K562 (cell line): ENCODE measurements around the gene ZDHHC19.

Experiments
- ATF7 ChIP-seq: fragments of 450-650 bp; IDR thresholded peaks from 2 replicates; pipeline ENCODE4 v1.7.1; 2014; ENCODE audit warnings: mild to moderate bottlenecking, moderate library complexity
- CCAR2 ChIP-seq: fragments of 200-400 bp; formaldehyde crosslinking; IDR thresholded peaks from 2 replicates; pipeline ENCODE4 v1.6.1; 2017; ENCODE audit warnings: mild to moderate bottlenecking, low read depth, low read length
- CCNT2 ChIP-seq: IDR thresholded peaks from 2 replicates; pipeline ENCODE4 v1.6.1; 2011; ENCODE audit warnings: borderline replicate concordance, low read depth, mild to moderate bottlenecking, moderate library complexity, mixed read lengths, low read length; ENCODE audit not compliant: insufficient read length; ENCODE audit errors: extremely low read depth
- CREB5 ChIP-seq: fragments of 250-450 bp; sonication (Bioruptor Pico); IDR thresholded peaks from 2 replicates; pipeline ENCODE4 v1.5.0; 2020; ENCODE audit warnings: mild to moderate bottlenecking
- CTCF ChIP-seq, 3 experiments: IDR thresholded peaks in 2 of 3; conservative IDR thresholded peaks in 1 of 3; 2 replicates each; pipeline ENCODE4 v1.5.1; 2011 to 2012; ENCODE audit warnings: low read length in 3 of 3, mild to moderate bottlenecking in 3 of 3, control low read depth in 2 of 3, improper control_type of control experiment in 1 of 3, inconsistent platforms in 1 of 3, low read depth in 1 of 3, mixed read lengths in 1 of 3, moderate library complexity in 1 of 3; ENCODE audit not compliant: insufficient read depth in 2 of 3
- ESRRA ChIP-seq: fragments of 450-650 bp; IDR thresholded peaks from 2 replicates; pipeline ENCODE4 v1.6.1; 2014; ENCODE audit warnings: low read depth, mild to moderate bottlenecking, moderate library complexity, borderline replicate concordance
- NR2C2 ChIP-seq, 2 experiments: fragments of 200-800 bp in 1 of 2; sonication (Bioruptor generic) in 1 of 2; sonication (generic) in 1 of 2; formaldehyde crosslinking in 1 of 2; IDR thresholded peaks; 2 replicates each; pipeline versions ENCODE4 v1.6.1 to v1.8.0; 2016 to 2022; ENCODE audit warnings: mild to moderate bottlenecking in 1 of 2, missing compliant biosample characterization in 1 of 2, missing genetic modification characterization in 1 of 2, missing genetic modification reagents in 1 of 2
- SAFB ChIP-seq: fragments of 200-400 bp; formaldehyde crosslinking; IDR thresholded peaks from 2 replicates; pipeline ENCODE4 v1.6.1; 2017; ENCODE audit warnings: low read depth, low read length, borderline replicate concordance
- SMARCA4 ChIP-seq: fragments of 450-650 bp; IDR thresholded peaks from 2 replicates; pipeline ENCODE4 v1.6.1; 2016

GRCh38 chr3:196208942-196209695 lies 2.1 kb downstream of the ZDHHC19 start:
- TF ChIP-seq ESRRA (no peak), CREB5 (CRISPR knock-in tag) (no peak), ATF7 (no peak), CCNT2 (no peak), CTCF (IDR thresholded peaks at IDR 0.05 in 2 of 3, conservative IDR thresholded peaks at IDR 0.05 in 1 of 3; ENCODE audit: insufficient read depth in 2 of 3, low read depth in 1 of 3, low read length in 3 of 3) (no peak), CCAR2 (no peak), SMARCA4 (no peak), SAFB (no peak), NR2C2 (CRISPR knock-in tag; IDR thresholded peaks at IDR 0.05) (no peak), NR2C2 (tag; IDR thresholded peaks at IDR 0.05) (no peak)
